ENCODE data around the gene MAP2K4.

- TF ChIP-seq CTCF (IDR thresholded peaks at IDR 0.05 in 8 of 11, conservative IDR thresholded peaks at IDR 0.05 in 3 of 11): no peak
- no peak for TF ChIP-seq POLR2A (IDR thresholded peaks at IDR 0.05)
- TF ChIP-seq POLR2AphosphoS5 (IDR thresholded peaks at IDR 0.05): no peak
Observed at GRCh38 chr17:11980813-11981212, 39.9 kb upstream of the MAP2K4 start.

Data from spleen (tissue), 7 donors.